ENCODE measurements around the gene UBE2B.
"Not testable (repeated sequence)": the region's sequence is repeated elsewhere in the genome, so short reads cannot be mapped to it uniquely, and the experiment has no call there.

Gene UBE2B

GRCh38 chr5:134397196-134397595 lies 25.8 kb downstream of the UBE2B start:
- in situ Hi-C loops (cut with MboI; ENCODE audit: low sequenced_read_pairs) = no loop called here

DNA sequence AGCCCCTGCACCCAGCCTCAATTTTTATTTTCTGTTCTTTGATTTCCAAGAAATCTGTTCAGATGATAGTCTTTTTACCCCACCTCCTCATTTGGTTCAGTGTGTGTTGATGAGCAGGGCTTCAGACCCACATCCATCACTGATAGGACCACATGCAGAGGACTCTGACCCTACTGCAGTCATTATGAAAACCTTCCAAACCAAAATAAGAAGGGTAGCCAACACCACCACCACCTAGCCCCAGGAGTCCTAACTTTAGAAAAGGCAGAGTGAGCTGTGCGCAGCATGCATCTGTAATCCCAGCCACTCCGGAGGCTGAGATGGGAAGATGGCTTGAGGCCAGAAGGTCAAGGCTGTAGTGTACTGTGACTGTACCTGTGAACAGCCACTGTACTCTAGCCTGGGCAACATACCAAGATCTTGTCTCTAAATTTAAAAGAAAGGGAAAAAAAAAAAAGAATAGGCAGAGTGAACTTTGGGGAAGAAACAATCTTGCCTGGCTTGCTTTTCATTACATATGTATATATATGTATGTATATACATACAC lies 27.3 kb downstream of the UBE2B start:
- in situ Hi-C loops (cut with MboI; ENCODE audit: low sequenced_read_pairs) = no loop called here

- in situ Hi-C loops (cut with MboI; ENCODE audit: low sequenced_read_pairs) = no loop called here
Measured at GRCh38 chr5:134403951-134404350, 32.6 kb downstream of the UBE2B start.

DNA sequence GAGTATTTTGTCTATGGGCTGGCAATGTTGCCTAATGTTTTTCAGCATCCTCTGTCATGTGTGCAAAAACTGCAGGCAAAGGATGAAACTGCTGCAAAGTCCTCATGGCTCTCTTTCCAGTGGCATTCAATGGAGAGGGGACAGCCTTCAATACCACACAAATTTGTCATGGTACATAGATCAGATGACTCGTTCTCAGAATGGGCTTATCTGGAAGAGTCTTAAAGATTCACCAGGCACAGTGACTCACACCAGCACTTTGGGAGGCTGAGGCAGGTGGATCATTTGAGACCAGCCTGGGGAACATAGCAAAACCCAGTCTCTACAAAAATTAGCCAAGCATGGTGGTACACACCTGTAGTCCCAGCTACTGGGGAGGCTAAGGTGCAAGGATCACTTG lies 35.0 kb downstream of the UBE2B start:
- in situ Hi-C loops (cut with MboI; ENCODE audit: low sequenced_read_pairs) = no loop called here

DNA sequence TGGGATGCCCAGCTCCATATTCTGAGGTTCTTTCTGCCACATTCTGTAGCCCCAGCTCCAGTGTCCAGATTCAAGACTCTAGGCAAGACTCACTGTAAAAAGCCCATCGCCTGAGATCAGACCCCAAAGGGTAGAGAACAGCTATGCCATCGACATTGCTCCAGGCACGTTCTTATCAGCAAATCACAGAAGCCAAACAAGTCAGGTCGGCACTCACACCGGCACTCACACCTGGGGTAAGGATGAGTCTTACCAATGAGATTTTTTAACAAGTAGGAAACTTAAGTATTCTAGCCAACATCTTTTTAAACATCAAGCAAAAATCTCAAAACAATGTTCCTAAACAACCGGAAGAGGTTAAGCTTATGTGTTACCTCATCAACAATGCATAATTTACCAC lies 38.0 kb downstream of the UBE2B start:
- in situ Hi-C loops (cut with MboI; ENCODE audit: low sequenced_read_pairs) = no loop called here

DNA sequence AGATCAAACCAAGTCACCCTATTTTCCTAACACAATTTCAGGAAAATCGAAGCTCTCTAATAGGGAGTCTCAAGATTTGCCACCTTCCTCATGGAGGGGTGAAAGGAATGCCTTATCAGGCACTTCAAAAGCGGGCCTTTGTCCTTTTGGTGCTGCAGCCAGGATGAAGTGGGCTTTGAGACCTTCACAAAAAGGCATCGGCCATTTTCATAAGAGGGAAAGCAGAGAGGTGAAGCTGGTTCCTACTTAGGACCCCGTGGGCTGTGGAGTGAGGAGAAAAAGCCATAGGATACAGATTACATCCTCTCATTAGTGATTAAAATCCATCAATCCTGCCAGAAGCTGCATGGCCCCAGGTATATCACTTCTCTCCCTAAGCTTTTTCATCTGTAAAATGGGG lies 39.5 kb downstream of the UBE2B start:
- in situ Hi-C loops (cut with MboI; ENCODE audit: low sequenced_read_pairs) = no loop called here

DNA sequence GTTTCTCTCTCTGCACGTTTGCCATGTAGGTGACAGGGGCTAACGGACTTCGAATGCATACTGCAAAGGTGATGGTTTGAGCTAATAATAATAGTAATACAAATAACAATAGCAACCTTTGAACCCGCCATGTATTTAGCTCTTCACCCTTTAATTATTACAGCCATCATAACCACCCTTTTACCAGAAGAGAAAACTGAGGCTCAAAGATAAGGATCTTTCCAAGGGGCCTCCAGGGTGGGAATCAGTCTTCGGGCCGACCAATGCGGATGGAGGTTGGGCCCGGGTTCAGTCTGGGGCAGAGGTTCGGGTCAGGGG lies 39.8 kb downstream of the UBE2B start:
- in situ Hi-C loops (cut with MboI; ENCODE audit: low sequenced_read_pairs) = no loop called here

DNA sequence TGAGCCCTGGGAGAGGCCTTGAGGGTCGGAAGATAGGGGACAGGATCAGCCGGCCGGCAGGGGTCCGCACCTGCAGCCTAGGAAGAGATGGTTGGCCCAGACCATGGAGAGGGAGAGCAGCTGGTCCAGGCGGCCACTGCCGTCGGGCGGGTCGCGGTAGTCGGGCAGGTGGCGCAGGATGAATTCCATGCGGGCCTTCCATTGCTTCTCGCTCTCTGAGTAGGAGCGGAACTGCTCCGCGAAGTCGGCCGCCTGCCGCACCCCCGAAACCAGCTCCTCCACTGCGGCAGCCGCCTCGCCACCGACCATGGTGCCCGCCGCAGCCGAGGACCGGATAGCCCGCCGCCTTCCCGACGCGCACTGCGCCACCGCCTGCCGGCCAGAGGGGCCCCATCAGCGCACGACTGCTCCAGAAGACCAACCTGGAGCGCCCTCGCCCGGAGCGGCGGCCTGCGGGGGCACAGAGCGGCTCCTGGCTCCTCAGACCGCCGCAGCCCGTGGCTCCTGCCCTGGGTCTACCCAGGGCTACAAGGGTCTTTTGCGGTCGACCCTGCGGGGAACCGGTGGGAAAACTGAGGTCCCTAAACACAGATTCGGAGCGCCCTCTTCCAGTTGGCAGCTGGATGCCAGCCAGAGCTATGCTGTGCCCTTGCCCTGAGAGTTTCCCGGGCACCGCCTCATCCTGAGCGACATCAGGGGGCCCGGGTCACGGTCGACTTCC lies 40.3 kb downstream of the UBE2B start, which contains the start of gene CDKN2AIPNL:
CDKN2AIPNL (minus strand) TSS at position 336 of the 721 bp plus-strand sequence; CDS start at position 309, 27 bp downstream.
- in situ Hi-C loops (cut with MboI; ENCODE audit: low sequenced_read_pairs) = no loop called here

DNA sequence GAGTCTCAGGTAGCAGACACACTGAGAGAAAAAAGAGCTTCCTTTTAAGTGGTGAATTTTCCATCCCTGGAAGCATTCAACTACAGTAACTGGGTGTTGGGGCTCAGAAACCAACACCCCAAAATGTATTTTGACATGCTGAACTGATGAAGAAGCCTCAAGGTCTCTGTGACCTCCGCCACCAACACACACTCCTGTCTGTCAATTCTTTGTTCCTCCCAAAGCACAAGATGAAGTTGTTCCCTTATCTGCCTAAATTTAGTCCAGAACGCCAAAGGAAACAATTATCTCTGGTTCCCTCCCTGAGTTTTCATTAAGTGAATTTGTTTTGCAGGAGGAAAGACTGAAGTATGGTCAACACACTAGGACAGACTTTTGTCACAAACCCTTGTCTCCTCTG lies 41.7 kb downstream of the UBE2B start:
- in situ Hi-C loops (cut with MboI; ENCODE audit: low sequenced_read_pairs) = no loop called here

DNA sequence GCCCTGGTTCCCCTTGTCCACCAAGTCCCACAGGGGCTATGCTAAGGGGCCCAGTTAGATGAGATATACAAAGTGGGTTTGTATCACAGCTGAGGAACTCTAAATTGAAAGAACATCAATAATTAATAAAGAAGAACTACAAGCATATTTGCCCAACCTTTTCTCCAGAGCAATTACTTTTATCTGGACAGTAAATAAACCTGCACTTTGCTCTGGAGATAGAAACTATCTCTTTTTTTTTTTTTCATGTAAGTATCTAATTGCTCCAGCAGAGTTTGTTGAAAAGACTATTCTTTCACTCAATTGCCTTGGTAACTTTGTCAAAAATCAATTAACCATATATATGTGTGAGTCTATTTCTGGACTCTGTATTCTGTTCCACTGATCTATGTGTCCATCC lies 46.3 kb downstream of the UBE2B start:
- in situ Hi-C loops (cut with MboI; ENCODE audit: low sequenced_read_pairs) = no loop called here

- in situ Hi-C loops (cut with MboI; ENCODE audit: low sequenced_read_pairs) = no loop called here
Measured at GRCh38 chr5:134418958-134419357, 47.6 kb downstream of the UBE2B start.

- in situ Hi-C loops (cut with MboI; ENCODE audit: low sequenced_read_pairs) = no loop called here
Measured at GRCh38 chr5:134420343-134420742, 49.0 kb downstream of the UBE2B start.

- in situ Hi-C loops (cut with MboI; ENCODE audit: low sequenced_read_pairs) = not testable (repeated sequence)
Measured at GRCh38 chr5:134421038-134421437, 49.7 kb downstream of the UBE2B start.

- in situ Hi-C loops (cut with MboI; ENCODE audit: low sequenced_read_pairs) = no loop called here
Measured at GRCh38 chr5:134422791-134423365, 51.5 kb downstream of the UBE2B start.

DNA sequence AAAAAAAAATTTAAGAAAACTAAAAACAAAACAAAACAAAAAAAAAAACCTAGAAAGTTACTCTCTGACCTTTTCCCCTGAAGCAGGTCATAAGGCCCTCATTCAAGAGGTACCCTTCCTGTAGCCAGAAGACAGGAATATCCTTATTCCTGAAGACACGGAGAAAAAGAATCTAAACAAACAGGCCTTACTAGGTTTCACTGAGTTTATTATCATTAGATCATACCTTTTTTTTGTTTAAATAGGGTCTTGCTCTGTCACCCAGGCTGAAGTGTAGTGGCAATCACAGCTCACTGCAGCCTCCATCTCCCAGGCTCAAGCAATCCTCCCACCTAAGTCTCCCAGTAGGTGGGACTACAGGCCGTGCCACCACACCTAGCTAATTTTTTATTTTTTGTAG lies 52.0 kb downstream of the UBE2B start:
- in situ Hi-C loops (cut with MboI; ENCODE audit: low sequenced_read_pairs) = no loop called here

- in situ Hi-C loops (cut with MboI; ENCODE audit: low sequenced_read_pairs) = no loop called here
Measured at GRCh38 chr5:134426361-134426760, 55.0 kb downstream of the UBE2B start.

DNA sequence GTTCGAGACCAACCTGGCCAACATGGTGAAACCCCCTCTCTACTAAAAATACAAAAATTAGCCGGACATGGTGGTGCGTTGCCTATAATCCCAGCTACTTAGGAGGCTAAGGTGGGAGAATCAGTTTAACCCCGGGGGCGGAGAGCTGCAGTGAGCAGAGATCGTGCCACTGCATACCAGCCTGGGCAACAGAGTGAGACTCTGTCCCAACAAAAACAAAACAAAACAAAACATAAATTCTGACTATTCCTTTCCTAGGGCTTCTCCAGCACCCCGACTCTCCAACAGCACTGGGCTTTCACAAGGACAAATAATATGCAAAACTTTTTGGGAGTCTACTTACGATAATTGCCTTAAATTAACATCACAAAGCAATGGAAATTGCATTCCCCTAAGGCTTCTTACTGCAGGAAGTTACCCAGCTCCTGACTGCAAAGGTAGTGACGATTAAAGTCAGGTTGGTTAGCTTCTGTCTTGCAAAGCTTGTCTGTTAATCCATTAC lies 56.2 kb downstream of the UBE2B start:
- in situ Hi-C loops (cut with MboI; ENCODE audit: low sequenced_read_pairs) = no loop called here

DNA sequence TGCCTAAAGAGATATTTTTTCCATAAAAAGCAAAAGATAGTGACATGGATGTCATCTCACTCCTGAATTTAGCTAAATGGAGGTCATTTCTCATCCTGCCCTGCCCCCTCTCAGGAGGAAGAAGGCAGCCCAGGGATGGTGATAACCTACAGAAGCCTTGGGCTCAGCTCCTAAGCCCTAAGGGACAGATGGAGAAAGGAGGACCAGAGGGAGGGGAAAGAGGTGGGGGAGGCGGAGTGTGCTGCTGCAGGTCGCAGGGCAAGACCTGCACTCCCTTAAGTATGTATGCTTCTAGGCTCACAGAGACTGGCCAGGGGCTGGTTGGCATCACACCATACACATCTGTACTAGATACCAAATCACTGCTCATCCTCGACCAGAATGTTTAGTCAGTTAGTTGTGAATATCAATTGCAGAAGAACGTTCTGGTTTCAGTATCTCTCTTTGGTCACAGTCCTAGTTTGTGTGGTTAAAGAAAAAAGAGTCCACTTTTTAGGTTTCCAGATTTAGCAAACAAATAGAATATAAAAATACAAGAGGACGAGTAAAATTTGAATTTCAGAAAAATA lies 58.7 kb downstream of the UBE2B start:
- in situ Hi-C loops (cut with MboI; ENCODE audit: low sequenced_read_pairs) = no loop called here

GRCh38 chr5:134432174-134432573 lies 60.8 kb downstream of the UBE2B start:
- in situ Hi-C loops (cut with MboI; ENCODE audit: low sequenced_read_pairs) = no loop called here

GRCh38 chr5:134432677-134433359 lies 61.4 kb downstream of the UBE2B start:
- in situ Hi-C loops (cut with MboI; ENCODE audit: low sequenced_read_pairs) = no loop called here

GRCh38 chr5:134435560-134435959 lies 64.2 kb downstream of the UBE2B start:
- in situ Hi-C loops (cut with MboI; ENCODE audit: low sequenced_read_pairs) = no loop called here

Data from HL-60/S4 (cell line).